Stimulated activated CD4-positive, alpha-beta T cell treated with anti-CD3 and anti-CD28 coated beads, Interleukin-1b, Interleukin-23, amount 100 ng/mL, for 1 hour (primary cell): Measurements from ENCODE around the gene PGD.
"Not testable (repeated sequence)": the region's sequence is repeated elsewhere in the genome, so short reads cannot be mapped to it uniquely, and the experiment has no call there.

Source experiments
- DNase-seq, 2 donors: peaks; one replicate each; pipeline ENCODE4 v3.0.0-alpha.2; 2020; ENCODE audit warnings: low read depth in 2 of 2

Gene PGD

GRCh38 chr1:10399444-10399941 lies 629 bp downstream of the PGD start:
- no peak for DNase-seq

GRCh38 chr1:10400013-10400412 lies 1.1 kb downstream of the PGD start:
- no peak for DNase-seq

GRCh38 chr1:10401281-10401680 lies 2.4 kb downstream of the PGD start:
- no peak for DNase-seq

GRCh38 chr1:10402729-10403274 lies 3.9 kb downstream of the PGD start:
- no peak for DNase-seq

- no peak for DNase-seq
Measured at GRCh38 chr1:10407201-10407600, 8.3 kb downstream of the PGD start.

- no peak for DNase-seq
Measured at GRCh38 chr1:10415211-10415930, 16.5 kb downstream of the PGD start.

GRCh38 chr1:10415967-10416366 lies 17.1 kb downstream of the PGD start:
- not testable (repeated sequence) for DNase-seq

- not testable (repeated sequence) for DNase-seq
Measured at GRCh38 chr1:10418741-10419140, 19.9 kb downstream of the PGD start.

GRCh38 chr1:10419351-10419750 lies 20.5 kb downstream of the PGD start:
- no peak for DNase-seq

GRCh38 chr1:10421637-10422036 lies 22.8 kb downstream of the PGD start:
- DNase-seq: no peak

- DNase-seq: no peak
Measured at GRCh38 chr1:10424034-10424433, 25.2 kb downstream of the PGD start.

- no peak for DNase-seq
Measured at GRCh38 chr1:10424651-10425050, 25.8 kb downstream of the PGD start.

- DNase-seq: not testable (repeated sequence)
Measured at GRCh38 chr1:10425826-10426534, 27.1 kb downstream of the PGD start.

- not testable (repeated sequence) for DNase-seq
Measured at GRCh38 chr1:10426535-10426848, 27.6 kb downstream of the PGD start.

GRCh38 chr1:10428984-10429383 lies 30.1 kb downstream of the PGD start:
- no peak for DNase-seq

GRCh38 chr1:10429868-10430215 lies 31.0 kb downstream of the PGD start:
- DNase-seq: no peak

GRCh38 chr1:10430216-10431069 lies 31.6 kb downstream of the PGD start, which contains the start of gene CENPS:
Gene CENPS (plus strand): TSS chr1:10430433. CDS start chr1:10430518, 85 bp downstream.
- DNase-seq: peak; percentile 68 to 96

GRCh38 chr1:10431070-10431730 lies 32.3 kb downstream of the PGD start:
- DNase-seq: no peak

- DNase-seq: no peak
Measured at GRCh38 chr1:10432910-10433700, 34.2 kb downstream of the PGD start.

GRCh38 chr1:10433790-10434189 lies 34.9 kb downstream of the PGD start:
- DNase-seq: no peak

- no peak for DNase-seq
Measured at GRCh38 chr1:10434590-10434989, 35.7 kb downstream of the PGD start.
